GM12878 (cell line): ENCODE results near the gene TMX3. TPM values are rescaled to one million over a fixed set of nuclear protein-coding genes. Genes with fewer than 3 reads are reported as not detected.

ENCODE experiments used
- EGR1 ChIP-seq, 2 experiments: IDR thresholded peaks; 1 replicate in 1 of 2; 2 replicates in 1 of 2; pipeline ENCODE4 v1.6.1; 2011 to 2012; ENCODE audit warnings: low read depth in 2 of 2, low read length in 2 of 2, borderline replicate concordance in 1 of 2, mild to moderate bottlenecking in 1 of 2, moderate library complexity in 1 of 2
- GABPA ChIP-seq: IDR thresholded peaks from 2 replicates; pipeline ENCODE4 v1.6.1; 2014; ENCODE audit warnings: antibody characterized with exemption, low read depth, mild to moderate bottlenecking, inconsistent platforms
- IKZF1 ChIP-seq: fragments of 450-650 bp; conservative IDR thresholded peaks from 2 replicates; pipeline ENCODE4 v1.6.1; 2017; ENCODE audit warnings: antibody characterized with exemption, mild to moderate bottlenecking
- MTA2 ChIP-seq: fragments of 450-650 bp; IDR thresholded peaks from 2 replicates; pipeline ENCODE4 v1.6.1; 2016; ENCODE audit warnings: low read depth, mild to moderate bottlenecking, moderate library complexity
- NFXL1 ChIP-seq: fragments of 450-650 bp; IDR thresholded peaks from 2 replicates; pipeline ENCODE4 v1.6.1; 2017; ENCODE audit warnings: antibody characterized with exemption, mild to moderate bottlenecking, borderline replicate concordance
- NR2C2 ChIP-seq: IDR thresholded peaks from 2 replicates; pipeline ENCODE4 v1.6.1; 2011; ENCODE audit warnings: borderline replicate concordance, low read depth; ENCODE audit not compliant: control insufficient read depth, insufficient read length
- NRF1 ChIP-seq: conservative IDR thresholded peaks from 2 replicates; pipeline ENCODE4 v1.6.1; 2011; ENCODE audit warnings: mild to moderate bottlenecking, low read depth, low read length, improper control_type of control experiment
- ZNF622 ChIP-seq: fragments of 450-650 bp; IDR thresholded peaks from 2 replicates; pipeline ENCODE4 v1.6.1; 2017; ENCODE audit warnings: mild to moderate bottlenecking, inconsistent platforms
- polyA plus RNA-seq, 11 experiments: library from polyadenylated mRNA; depleted of rRNA in 4 of 11; unstranded in 6 of 11; stranded (reverse) in 5 of 11; fragments of >200 nt; fragmentation: Nextera tagmentation in 4 of 11; fragmentation: Illumina TruSeq in 1 of 11; extraction: Ambion mirVana in 4 of 11; extraction: Trizol in 1 of 11; gene quantifications; 1 replicate in 1 of 11; 2 replicates in 10 of 11; pipeline versions ENCODE4 v1.2.1 to v1.2.3, GENCODE V29; 2011 to 2016; ENCODE audit warnings: inconsistent platforms in 2 of 11, missing spikeins in 2 of 11, low read depth in 1 of 11
- total RNA-seq, 4 experiments: library from RNA; depleted of rRNA in 3 of 4; stranded (reverse); fragments of >200 nt in 3 of 4; fragmentation: Illumina TruSeq in 1 of 4; extraction: Trizol in 1 of 4; gene quantifications; 2 replicates each; pipeline versions ENCODE4 v1.2.1 to v1.2.3, GENCODE V29; 2013 to 2021
- TF ChIP-seq, protein P1 (sequence below): fragments of 450-650 bp; IDR thresholded peaks from 2 replicates; pipeline ENCODE4 v1.6.1; 2016; ENCODE audit warnings: mild to moderate bottlenecking, moderate library complexity, borderline replicate concordance
- TF ChIP-seq, protein P2 (sequence below): IDR thresholded peaks from 2 replicates; pipeline ENCODE4 v1.6.1; 2012; ENCODE audit warnings: low read depth, low read length, improper control_type of control experiment
- TF ChIP-seq, protein P3 (sequence below): IDR thresholded peaks from 2 replicates; pipeline ENCODE4 v1.6.1; 2011; ENCODE audit warnings: borderline replicate concordance, low read depth, mild to moderate bottlenecking, moderate library complexity, low read length; ENCODE audit not compliant: insufficient read depth, poor library complexity, severe bottlenecking
- TF ChIP-seq, protein P4 (sequence below): fragments of 450-650 bp; formaldehyde crosslinking; IDR thresholded peaks from 2 replicates; pipeline ENCODE4 v1.5.0; 2022; ENCODE audit warnings: mild to moderate bottlenecking, missing genetic modification characterization

The TMX3 gene
- total and polyA plus RNA-seq, 10 of the 15 experiments (the other 5 are each of a cell fraction or from before 2014, with no cell fraction given): 14.2 to 85.6 (median 29.7) TPM

DNA sequence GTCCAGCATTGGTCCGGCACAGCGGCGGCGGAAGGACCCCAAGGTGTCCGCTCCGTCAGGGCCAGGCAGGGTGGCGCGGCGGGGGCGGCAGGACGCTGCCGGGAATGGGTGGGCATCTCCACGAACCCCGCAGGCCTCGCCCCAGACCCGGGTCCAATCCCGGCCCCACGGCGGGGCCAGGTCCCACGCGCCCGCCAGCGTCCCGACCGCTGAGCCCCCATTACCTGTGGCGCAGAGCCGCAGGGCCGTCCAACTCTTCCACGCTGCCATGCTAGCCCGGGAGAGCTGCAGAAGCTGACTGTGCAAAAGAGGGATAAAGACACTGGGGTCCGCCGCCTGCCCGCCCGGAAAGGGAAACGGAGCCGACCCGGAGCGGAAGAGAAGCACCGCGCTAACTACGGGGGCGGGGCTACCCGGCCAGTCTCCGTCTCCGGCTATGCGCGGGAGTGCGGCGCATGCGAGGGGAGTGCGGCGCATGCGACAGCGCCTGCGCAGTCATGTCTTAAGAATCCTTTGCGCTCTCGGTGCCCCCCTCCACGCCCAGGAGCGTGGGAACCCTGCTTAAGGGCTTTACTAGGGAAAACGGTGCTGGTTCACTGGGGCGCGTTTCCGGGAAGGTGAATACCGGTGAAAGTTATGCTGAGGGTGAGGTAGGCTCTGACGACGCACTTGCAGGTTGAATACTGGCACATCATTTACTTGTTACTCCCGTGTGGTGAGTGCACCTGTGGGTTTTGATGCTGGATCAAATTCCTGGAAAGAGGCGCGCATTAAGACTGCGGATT, at the start of gene TMX3 (continued):
- TF ChIP-seq, protein P1, sequence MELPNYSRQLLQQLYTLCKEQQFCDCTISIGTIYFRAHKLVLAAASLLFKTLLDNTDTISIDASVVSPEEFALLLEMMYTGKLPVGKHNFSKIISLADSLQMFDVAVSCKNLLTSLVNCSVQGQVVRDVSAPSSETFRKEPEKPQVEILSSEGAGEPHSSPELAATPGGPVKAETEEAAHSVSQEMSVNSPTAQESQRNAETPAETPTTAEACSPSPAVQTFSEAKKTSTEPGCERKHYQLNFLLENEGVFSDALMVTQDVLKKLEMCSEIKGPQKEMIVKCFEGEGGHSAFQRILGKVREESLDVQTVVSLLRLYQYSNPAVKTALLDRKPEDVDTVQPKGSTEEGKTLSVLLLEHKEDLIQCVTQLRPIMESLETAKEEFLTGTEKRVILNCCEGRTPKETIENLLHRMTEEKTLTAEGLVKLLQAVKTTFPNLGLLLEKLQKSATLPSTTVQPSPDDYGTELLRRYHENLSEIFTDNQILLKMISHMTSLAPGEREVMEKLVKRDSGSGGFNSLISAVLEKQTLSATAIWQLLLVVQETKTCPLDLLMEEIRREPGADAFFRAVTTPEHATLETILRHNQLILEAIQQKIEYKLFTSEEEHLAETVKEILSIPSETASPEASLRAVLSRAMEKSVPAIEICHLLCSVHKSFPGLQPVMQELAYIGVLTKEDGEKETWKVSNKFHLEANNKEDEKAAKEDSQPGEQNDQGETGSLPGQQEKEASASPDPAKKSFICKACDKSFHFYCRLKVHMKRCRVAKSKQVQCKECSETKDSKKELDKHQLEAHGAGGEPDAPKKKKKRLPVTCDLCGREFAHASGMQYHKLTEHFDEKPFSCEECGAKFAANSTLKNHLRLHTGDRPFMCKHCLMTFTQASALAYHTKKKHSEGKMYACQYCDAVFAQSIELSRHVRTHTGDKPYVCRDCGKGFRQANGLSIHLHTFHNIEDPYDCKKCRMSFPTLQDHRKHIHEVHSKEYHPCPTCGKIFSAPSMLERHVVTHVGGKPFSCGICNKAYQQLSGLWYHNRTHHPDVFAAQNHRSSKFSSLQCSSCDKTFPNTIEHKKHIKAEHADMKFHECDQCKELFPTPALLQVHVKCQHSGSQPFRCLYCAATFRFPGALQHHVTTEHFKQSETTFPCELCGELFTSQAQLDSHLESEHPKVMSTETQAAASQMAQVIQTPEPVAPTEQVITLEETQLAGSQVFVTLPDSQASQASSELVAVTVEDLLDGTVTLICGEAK: peak; percentile 94
- TF ChIP-seq, protein P2, sequence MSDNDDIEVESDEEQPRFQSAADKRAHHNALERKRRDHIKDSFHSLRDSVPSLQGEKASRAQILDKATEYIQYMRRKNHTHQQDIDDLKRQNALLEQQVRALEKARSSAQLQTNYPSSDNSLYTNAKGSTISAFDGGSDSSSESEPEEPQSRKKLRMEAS: peak; percentile 30; the same call in 1 of the 2 replicates
- TF ChIP-seq GABPA: peak; percentile 92
- peak in 1 of 2 experiments; percentile 57; a peak in 1 of 3 replicates for TF ChIP-seq EGR1 (IDR thresholded peaks at IDR 0.05; ENCODE audit: borderline replicate concordance in 1 of 2, low read depth in 2 of 2, low read length in 2 of 2)
- TF ChIP-seq, protein P3, sequence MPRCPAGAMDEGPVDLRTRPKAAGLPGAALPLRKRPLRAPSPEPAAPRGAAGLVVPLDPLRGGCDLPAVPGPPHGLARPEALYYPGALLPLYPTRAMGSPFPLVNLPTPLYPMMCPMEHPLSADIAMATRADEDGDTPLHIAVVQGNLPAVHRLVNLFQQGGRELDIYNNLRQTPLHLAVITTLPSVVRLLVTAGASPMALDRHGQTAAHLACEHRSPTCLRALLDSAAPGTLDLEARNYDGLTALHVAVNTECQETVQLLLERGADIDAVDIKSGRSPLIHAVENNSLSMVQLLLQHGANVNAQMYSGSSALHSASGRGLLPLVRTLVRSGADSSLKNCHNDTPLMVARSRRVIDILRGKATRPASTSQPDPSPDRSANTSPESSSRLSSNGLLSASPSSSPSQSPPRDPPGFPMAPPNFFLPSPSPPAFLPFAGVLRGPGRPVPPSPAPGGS: peak; percentile 50
- TF ChIP-seq, protein P4, sequence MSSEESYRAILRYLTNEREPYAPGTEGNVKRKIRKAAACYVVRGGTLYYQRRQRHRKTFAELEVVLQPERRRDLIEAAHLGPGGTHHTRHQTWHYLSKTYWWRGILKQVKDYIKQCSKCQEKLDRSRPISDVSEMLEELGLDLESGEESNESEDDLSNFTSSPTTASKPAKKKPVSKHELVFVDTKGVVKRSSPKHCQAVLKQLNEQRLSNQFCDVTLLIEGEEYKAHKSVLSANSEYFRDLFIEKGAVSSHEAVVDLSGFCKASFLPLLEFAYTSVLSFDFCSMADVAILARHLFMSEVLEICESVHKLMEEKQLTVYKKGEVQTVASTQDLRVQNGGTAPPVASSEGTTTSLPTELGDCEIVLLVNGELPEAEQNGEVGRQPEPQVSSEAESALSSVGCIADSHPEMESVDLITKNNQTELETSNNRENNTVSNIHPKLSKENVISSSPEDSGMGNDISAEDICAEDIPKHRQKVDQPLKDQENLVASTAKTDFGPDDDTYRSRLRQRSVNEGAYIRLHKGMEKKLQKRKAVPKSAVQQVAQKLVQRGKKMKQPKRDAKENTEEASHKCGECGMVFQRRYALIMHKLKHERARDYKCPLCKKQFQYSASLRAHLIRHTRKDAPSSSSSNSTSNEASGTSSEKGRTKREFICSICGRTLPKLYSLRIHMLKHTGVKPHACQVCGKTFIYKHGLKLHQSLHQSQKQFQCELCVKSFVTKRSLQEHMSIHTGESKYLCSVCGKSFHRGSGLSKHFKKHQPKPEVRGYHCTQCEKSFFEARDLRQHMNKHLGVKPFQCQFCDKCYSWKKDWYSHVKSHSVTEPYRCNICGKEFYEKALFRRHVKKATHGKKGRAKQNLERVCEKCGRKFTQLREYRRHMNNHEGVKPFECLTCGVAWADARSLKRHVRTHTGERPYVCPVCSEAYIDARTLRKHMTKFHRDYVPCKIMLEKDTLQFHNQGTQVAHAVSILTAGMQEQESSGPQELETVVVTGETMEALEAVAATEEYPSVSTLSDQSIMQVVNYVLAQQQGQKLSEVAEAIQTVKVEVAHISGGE: peak; percentile 78
- no peak for TF ChIP-seq NR2C2
- peak; percentile 19; the same call in 1 of the 2 replicates for TF ChIP-seq MTA2
- no peak for TF ChIP-seq ZNF622
- TF ChIP-seq IKZF1: peak; percentile 98
- no peak for TF ChIP-seq NFXL1
- peak; percentile 97 for TF ChIP-seq NRF1
- TF ChIP-seq, all 136 proteins: peak for 32
